GM19193 (cell line): ENCODE data around the gene LMTK2.

Experiments
- POLR2A ChIP-seq: IDR thresholded peaks from 4 replicates; pipeline ENCODE4 v1.6.1; 2011; ENCODE audit not compliant: insufficient read depth, insufficient read length; ENCODE audit errors: extremely low read depth

The LMTK2 gene

DNA sequence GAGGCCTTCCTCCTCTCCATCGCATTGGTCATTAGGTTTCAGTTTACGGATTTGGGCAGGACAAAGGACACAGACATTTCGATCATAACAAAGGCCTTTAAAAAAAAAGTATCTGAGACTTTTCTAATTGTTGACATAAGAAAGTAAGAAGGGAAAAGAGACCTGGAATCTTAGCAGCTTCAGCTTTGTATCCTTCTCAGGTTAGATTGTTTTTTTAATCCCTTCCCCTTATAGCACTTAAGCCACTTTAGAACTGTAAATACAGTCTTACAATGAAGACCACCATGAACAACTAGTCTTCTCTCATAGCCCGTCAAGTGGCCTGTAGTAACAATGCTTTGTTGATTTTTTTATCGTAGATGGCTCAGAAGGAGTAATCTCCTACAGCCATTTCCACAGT, 45.2 kb downstream of the LMTK2 start:
- TF ChIP-seq POLR2A, result no peak

DNA sequence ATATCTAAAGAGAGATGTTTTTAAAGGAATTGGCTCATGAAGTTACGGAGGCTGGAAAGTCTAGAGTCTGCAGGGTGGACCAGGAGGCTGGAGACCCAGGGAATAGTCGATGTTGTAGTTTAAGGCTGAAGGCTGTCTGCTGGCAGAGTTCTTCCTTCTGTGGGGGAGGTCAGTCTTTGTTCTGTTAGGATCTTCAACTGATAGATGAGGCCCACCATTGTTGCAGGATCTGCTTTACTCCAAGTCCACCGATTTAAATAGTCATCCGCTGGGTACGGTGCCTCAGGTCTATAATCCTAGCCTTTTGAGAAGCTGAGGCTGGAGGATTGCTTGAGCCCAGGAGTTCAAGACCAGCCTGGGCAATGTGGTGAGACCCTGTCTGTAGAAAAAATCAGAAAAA, 50.0 kb downstream of the LMTK2 start:
- no peak for TF ChIP-seq POLR2A

DNA sequence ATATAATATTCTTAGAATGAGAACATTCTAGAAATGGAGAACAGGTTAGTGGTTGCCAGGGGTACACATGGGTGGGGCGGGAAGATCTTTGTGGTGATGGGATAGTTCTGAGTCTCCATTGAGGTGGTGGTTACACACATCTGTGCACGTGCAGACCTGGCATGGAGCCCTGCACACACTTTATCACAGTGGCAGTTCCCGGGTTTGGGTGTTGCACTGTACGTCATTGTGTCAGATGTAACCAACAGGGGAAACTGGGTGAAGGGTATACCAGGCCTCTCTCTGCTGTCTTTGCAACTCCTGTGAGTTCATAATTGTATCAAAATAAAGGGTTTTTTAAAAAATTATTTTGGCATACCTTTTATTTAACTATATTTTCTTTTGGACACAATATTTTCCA, 51.1 kb downstream of the LMTK2 start:
- no peak for TF ChIP-seq POLR2A

DNA sequence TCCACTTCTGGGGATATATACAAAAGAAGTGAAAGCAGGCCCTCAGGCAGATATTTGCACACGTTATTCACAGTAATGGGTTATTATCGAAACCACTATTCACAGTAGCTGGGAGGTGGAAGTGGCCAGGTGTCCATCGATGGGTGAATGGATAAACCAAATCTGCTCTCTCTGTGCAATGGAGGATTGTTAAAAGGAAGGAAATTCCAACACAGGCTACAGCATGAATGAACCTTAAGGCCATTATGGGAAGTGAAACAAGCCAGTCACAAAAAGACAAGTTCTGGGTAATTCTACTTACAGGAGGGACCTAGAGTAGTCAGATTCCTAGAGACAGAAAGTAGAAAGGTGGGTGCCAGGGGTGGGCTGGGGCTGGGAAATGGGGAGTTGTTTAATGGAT, 56.1 kb downstream of the LMTK2 start:
- no peak for TF ChIP-seq POLR2A

DNA sequence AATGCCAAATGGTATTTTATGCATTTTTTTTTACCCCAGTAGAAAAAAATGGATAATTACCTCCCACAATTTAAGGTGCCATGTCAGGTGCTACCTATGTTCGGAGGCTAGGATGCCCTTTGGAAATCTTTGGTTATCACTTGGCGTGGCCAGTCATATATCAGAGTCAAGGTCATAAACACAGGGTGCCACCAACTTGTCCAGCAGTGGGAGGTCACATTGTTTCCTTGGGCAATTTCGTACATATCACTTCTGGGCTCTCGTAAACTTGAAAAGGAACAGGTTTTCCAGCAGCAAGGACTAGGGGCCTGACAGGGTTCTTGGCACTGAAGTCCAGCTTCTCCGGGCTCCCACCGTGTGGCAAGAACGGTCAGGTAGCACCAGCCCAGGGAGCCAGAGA, 56.6 kb downstream of the LMTK2 start:
- no peak for TF ChIP-seq POLR2A

DNA sequence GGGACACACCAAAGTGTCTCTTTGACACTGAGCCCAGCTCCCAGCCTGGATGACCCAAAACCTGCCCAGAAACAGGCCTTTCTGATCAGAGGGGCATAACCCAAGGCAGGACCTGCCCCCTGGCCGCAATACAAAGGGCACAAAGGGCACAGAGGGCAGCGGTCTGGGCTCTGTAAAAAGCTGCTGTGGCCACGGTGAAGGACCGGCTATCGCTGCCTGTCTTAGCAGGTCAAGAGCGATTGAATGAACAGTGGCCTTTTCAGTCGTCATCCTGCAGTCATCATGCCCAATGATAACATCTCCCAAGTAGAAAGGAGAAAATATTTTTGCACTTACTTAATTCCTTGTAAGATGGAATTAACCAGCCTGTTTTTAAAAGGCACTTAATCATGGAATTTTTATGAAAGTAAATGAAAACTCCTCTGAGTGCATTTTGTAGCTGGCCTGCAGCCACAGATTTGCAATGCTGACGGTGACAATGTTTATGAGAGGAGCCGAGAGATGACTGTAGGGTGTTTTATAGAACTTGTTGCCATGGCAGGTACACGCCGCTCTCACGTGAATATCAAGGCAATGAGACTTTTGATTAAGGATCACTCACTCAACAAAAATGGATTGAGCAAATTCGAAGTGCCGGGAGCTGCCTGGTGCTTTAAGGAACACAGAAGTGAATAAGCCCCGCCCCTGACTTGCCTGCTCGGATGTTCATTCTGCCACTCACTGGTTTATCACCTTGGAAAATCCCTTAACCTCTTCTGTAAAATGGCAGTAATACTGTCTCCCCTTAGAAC, 57.2 kb downstream of the LMTK2 start:
- no peak for TF ChIP-seq POLR2A

DNA sequence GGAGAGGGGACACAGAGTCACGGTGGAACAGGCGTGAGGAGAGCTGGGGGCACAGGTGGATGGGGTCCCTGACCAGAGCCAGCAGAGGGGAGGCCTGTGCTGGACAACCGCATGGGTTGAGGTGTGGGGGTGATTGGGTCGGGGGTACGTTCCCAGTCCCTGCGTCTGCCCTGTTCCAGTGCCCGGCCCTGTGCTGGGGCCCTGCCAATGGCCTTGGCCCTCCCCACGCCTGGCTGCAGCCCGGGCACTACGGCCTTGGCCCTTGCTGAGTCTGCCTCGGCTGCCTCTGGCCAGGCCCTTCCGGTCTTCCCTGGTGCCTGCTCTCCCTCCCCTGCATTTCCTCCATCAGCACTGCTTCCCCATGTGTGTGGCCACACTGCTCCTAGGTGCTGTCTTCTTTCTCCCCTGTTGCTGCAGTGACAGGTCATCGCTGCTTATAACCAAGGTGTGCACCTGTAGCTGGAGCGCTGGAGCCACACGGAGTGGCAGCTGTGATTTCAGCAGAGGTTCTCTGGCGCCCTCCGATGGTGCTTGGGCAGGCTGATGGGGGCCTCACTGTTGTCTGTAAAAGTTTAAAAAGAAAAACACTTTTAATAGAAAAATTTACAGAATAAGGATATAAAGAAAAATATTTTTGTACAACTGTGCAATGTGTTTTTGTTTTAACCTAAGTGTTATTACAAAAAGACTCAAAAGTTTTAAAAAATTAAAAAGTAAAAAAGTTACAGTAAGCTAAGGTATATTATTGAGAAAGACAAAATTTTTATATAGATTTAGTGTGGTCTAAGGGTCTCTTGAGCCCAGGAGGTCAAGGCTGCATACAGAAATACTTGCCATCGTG, 59.4 kb downstream of the LMTK2 start:
- TF ChIP-seq POLR2A, result no peak

DNA sequence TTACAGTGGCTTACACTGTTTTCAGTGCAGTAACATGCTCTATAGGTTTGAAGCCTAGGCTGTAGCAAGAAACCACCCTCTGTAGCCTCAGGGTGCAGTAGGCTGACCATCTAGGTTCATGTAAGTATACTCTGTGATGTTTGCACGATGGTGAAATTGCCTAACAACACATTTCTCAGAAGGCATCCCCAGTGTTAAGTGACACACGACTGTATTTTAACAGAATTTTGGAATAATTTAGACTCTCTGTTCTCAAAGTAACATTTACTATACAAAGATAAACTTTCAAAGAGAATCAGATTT, 60.0 kb downstream of the LMTK2 start:
- TF ChIP-seq POLR2A, result no peak

DNA sequence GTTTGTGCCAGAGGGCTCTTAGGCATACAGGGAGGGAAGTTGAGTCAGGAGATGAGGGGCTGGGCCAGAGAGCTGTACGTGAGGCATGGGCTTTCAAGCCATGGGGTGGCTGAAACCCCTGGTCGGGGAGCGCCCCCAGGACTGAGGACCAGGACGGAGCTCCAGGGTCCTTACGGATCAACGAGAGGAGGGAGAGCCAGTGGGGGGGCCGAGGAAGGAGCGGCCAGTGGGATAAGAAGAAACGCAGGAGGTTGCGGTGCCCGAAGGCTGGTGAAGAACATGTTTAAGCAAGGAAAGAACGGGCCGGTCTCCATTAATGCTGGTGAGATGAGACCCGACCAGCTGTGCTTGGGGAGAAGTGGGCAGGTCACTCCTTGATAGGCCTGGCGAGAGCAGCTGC, 61.0 kb downstream of the LMTK2 start:
- no peak for TF ChIP-seq POLR2A

DNA sequence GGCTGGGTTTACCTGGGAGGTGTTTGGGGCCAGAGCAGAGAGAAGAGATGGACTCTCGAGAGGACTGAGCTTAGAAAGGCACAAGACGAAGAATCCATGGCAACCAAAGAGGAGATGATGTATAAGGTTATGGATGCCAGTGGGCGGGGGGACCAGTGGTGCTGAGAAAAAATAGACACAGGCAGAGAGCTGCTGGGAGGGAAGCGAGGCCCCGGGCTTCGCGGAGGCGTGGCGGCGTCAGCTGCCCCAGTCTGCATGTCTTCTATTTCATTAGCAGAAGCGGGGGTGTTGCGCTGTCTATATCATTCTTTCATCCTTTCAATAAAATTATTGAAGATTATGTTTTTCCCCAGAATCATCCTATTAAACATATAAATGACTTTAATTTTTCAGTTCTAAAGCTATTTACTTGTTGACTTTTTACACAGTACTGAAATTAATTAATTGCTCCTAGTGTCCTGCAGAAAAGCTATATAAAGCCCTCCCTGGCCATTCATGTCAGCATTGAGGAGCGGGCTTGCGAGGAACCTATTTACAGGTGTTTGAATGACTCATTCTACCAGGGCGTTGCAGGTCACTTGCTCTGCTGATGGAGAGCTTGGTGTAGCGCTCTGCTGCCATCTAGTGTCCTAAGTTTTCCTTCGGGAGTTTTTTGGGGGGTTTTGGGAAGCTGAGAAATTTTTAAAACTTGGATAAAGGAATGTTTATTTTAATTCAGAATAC, 61.7 kb downstream of the LMTK2 start:
- no peak for TF ChIP-seq POLR2A

DNA sequence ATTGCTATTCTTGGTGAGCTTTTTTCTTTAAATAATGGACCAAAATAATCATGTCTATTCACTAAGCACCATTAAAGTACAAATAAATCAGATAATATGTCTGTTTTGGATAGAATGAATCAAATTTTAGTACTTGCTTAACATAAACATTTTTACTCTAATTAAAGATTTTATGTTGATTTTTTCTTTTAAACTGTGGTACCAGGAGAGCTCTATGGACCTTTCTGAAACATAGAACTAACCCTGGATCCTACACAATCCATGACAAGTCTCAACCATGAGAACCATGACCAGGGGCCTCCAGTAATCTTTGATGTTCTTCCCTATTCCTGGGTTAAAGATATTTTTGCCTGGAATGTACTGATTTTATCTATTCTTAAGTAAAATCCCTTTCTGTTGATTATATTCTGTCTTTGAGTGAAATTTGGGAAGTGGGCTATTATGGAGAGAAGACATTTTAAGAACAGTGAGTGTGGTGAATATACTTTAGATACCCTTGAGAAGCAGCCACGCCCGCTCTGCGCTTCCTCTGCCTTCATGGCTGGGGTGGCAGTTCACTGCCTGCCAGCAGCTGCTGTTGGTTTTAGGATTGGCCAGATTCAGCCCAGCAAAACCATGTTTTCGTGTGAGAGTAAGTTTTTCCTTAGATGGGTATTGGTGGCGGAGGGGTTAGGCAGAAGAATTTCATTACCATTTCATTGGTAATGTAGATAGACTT, 62.4 kb downstream of the LMTK2 start:
- no peak for TF ChIP-seq POLR2A

DNA sequence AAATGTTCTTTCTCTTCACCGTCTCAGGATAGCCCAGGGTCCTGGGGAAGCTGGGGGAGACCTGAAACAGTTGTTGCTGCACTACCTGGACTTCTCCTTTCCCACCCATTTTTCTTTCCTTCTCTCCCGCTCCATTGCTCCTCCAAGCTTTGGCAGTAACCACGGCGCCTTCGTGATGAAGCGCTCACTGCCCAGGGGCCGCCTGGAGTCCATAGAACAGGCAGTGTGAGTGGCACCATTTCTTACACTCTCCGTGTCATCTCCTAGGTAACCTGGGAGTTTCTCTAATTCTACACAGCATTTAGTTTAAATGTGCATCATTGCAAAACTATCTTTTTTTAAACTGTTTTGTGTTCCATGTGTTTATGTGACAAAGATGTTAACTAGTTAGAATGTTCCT, 64.3 kb downstream of the LMTK2 start:
- TF ChIP-seq POLR2A, result no peak

DNA sequence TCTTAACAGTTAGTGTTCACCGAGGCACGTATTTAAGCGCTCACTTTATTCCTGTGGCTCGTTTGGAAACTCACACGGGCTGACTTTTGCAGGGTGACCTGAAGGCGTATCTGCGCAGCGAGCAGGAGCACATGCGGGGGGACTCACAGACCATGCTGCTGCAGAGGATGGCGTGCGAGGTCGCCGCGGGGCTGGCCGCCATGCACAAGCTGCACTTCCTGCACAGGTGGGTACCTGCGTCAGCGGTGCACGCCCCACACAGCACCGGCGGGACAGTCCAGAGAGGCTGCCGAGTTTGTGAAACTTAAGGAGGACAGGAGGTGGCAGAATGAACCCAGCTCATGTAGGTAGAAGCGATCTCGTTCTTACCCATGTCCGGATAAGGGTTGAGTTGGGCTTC, 64.8 kb downstream of the LMTK2 start:
- TF ChIP-seq POLR2A, result no peak

DNA sequence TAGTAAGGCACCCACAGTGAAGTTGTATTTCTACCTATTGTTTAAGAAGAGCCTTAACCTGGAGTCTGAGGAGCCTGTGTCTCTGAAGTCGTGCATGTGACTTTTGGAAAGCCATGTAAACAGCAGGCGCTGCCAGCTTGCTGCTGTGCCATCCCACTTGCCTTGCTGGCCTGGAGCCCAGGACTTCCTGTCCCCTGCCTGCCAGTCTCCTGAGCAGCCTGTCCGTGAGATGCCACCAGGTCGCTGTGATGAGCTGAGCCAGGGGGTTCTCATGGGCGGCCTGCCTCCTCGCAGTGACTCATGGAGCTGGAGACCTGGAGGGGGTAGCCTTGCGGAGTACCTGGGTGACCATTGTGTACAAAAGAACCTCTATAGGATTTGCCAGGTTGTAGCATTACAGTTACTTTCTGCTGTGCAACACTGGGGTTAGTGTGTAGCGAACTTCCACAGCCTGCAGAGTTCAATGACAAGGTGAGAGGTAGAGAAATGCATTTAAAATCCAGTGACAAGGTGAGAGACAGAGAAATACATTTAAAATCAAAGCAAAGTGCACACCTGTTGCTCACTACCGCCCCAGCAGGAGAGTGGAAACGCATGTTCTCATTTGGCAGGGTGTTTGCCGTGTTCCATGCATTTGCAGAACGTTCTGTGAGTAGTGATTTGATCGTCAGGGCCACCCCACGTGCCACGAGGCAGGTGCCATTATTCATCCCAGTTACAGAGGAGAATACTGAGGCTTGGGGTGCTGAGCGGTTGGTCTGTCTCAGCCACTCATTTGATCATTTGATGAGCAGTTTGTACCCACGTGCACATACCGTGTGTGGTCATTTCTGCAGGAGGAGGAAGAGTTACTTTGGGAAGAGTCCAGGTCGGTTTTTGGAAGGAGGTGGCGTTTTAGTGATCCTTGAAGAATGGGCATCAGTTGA, 67.9 kb downstream of the LMTK2 start:
- TF ChIP-seq POLR2A, result no peak

DNA sequence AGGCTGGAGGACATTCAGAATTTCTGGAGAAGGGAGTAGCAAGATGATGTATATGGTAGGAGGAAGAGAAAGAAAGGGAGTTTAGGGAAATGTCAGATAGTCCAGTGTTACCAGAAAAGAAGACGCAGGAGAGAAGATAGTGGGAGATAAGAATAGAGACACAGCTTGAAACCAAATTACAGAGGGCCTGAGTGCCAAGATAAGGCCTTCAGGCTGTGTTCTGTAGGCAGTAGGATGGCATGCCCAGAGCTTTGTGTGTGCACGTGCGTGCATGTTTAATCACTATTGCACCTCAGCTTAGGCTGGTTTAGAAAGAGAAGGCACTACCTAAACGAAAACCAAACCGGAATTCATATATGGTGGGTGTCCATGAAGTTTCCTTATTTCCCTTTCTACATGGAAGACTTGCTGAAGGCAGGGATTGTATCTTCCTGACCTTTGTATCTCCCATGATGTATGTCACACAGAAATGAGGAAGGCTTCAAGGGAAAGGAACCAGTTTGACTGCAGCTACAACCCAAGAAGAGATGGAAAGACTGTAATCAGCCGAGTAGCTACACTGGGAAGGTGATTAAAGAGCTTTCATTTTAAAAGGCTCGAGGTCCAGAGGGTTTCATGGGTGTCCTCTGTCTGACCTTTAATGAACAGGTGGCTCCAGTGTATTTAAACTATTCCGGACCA, 68.7 kb downstream of the LMTK2 start:
- TF ChIP-seq POLR2A, result no peak
